IMR-90 (cell line): ENCODE results near the gene RNU1-3.
"Not testable (repeated sequence)": the region's sequence is repeated elsewhere in the genome, so short reads cannot be mapped to it uniquely, and the experiment has no call there.

Experiments
- CTCF ChIP-seq: conservative IDR thresholded peaks from 2 replicates; pipeline ENCODE4 v1.5.1; 2012; ENCODE audit warnings: mild to moderate bottlenecking, low read depth, low read length, improper control_type of control experiment
- MAFK ChIP-seq: IDR thresholded peaks from 2 replicates; pipeline ENCODE4 v1.6.1; 2012; ENCODE audit warnings: low read depth, low read length, improper control_type of control experiment
- POLR2A ChIP-seq: IDR thresholded peaks from 2 replicates; pipeline ENCODE4 v1.6.1; 2012; ENCODE audit warnings: mild to moderate bottlenecking, low read depth, low read length
- RFX5 ChIP-seq: IDR thresholded peaks from 2 replicates; pipeline ENCODE4 v1.8.0; 2012; ENCODE audit warnings: low read depth, mild to moderate bottlenecking, low read length, moderate library complexity

DNA sequence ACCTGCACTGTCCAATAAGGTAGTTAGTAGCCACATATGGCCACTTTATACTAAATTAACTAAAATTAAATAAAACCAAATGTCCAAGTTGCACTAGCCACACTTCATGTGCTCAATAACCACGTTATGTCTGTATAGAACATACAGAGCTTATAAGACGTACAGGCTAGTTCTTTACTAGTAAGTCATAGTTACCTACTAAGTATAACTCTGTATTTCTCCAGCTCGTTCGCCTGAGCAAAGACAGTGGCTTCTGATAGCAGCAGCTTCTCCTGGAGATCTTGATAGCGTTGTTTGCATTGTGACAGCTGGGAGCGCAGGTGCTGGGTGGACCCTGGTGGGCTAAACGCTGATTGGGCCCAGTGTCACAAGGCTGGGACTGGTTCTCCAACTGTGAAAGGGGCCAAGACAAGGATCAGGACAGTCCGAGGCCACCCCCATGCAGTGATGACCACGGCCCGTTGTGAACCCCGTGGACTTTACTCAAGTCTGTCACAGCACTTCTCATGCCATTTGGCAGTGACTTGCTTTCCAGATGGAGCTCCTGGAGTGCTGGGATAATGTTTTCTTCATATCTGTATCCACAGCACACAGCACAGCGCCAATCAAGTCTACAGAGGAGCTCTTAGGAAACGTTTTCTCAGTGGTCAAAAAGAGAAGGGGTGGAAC lies 20.5 kb upstream of the RNU1-3 start:
- TF ChIP-seq CTCF, POLR2A, MAFK, RFX5: not testable (repeated sequence)
